NCI-H187 treated with DMSO at 0.1 percent for 48 hours (cell line): ENCODE results near the gene TUFT1.
A peak's percentile ranks its signal among the peaks of the same experiment; 100 is the strongest.

Experiments used
- DNase-seq: peaks from one replicate; lab custom pipeline; 2025; lab: John Stamatoyannopoulos, UW

Gene TUFT1, protein sequence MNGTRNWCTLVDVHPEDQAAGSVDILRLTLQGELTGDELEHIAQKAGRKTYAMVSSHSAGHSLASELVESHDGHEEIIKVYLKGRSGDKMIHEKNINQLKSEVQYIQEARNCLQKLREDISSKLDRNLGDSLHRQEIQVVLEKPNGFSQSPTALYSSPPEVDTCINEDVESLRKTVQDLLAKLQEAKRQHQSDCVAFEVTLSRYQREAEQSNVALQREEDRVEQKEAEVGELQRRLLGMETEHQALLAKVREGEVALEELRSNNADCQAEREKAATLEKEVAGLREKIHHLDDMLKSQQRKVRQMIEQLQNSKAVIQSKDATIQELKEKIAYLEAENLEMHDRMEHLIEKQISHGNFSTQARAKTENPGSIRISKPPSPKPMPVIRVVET

DNA sequence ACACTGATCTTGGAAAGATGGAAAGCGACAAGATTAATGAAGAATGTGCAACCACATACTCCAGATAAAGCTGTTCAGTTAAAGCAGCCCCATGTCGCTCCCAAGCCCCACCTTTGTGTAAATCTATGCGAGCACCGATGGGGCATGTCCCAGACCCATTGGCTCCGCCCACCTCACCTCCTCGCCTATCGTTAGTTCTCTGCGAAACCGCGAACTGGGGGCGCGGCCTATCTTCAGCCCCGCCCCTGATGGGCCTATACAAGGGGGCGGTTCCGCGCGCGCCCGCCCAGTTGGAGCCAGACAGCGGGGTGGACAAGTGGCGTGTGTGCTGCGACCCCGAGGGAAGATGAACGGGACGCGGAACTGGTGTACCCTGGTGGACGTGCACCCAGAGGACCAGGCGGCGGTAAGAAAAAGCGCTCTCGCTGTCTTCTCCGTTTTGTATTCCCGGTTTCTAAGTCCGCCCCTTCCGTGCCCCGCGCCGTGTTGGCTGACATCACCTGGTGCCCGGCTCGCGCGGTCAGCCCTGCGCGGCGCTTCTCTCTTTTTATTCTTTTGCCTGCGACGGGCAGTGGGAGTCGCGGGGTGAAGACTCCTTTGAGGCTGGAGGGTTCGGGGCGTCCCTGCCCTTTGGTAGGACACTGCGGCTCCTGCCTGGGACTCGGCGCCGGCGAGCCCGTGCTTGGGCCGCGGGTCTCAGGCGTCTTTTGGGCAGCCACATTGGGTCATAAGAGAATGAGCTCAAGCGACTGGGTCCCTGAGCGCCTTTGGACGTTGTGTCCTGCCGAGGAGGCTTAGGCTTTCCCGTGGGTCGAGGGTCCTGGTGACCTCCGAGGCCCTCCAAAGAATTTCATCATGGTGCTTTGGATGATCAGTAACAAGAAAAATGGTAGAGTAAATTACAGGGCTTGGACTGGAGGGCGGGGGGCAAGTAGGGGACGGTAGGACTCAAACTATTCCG, at the start of gene TUFT1:
TUFT1 (plus strand) TSS at position 289 of the 961 bp plus-strand sequence; CDS start at position 347, 58 bp downstream.
- DNase-seq, result peak; percentile 97

DNA sequence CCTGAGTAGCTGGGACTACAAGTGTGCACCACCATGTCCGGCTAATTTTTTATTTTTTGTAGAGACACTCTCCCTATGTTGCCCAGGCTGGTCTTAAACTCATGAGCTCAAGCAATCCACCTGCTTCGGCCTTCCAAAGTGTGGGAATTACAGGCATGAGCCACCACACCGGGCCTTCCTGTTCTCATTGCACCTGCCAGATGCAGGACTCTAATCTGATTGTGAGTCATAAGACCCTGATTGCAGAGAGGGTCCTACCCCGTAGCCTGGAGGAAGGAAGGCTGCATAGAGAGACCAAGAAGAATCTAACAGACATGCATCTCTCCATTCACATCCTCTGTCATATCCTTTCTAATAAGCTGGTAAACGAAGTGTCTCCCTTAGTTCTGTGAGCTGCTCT, 48.5 kb upstream of the TUFT1 start:
- DNase-seq, result no peak

DNA sequence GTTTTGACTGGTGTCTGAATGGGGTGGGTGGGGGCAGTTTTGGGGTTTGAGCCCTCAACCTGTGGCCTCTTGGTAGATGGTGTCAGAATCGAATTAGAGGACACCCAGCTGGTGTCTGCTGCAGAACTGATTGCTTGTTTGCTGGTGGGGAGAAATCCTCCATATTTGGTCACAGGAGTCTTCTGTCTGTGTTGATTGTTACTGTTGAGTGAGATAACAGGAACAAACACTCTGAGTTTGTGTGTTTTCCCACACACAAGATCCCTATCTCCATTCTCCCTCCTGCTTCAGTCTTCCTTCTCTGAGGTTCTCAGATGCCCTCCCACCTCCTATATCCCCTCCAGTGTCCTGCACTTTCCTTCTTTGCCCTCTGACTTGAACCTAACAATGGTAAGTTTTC, 48.0 kb upstream of the TUFT1 start:
- no peak for DNase-seq

DNA sequence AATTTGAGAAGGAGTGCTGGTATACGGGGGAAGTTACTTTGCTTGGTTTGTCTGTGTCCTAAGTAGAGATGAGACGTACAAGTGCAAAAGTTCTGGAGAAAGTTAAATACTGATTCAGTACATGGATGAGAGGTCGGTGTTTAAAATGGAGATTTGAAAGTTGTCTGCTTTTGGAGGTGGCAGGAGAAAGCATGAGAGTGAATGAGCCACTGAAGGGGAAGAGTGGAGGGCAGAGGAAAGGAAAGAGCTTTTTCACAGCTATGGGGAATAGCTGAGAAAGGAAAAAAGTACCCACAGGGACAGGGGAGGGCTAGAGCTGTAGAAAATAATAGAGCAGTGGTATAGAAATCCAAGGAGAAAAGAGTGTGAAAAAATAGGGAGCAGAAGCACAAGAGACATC, 47.1 kb upstream of the TUFT1 start:
- DNase-seq, result no peak

DNA sequence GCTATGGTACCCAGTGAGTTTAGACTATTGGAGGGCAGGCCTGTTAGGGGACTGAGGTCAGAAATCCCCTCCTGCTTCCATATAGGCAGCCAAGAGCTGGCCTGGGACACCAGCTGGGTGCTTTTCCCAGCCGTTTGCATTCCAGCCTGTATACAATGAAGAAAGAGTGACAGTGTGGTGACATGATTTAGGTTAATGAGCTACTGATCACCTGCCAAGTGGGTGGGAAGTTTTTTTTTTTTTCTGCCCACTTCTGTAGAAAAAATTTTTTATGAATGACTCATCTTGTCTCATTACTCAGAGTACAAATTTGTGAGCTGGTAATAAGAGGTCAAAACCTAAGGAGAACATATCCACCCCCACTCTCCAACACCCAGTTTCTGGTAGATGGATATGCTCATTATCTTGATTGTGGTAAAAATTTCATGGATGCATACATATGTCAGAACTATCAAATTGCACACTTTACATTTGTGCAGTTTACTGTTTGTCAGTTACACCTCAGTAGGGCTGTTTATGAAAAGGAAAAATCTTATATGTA, 45.3 kb upstream of the TUFT1 start:
- DNase-seq, result no peak

DNA sequence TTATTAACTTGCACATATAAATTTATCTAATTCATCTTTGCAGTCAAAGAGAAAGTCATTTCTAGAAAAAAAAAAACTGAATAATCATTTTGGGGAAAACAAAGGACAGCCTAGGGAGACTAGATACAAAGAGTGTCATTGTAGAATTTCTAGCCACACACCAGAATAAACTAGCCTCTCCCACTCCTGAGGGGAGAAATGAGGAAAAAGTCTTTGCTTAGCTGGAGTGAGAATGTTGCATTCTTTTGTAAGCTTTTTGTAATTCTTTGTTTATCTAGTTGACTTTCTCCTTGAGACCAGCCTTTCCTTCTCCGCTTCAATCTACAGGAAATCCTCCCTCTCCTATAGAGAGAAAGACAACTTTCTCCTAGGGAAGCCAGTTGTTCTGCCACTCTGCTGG, 44.8 kb upstream of the TUFT1 start:
- DNase-seq, result no peak

DNA sequence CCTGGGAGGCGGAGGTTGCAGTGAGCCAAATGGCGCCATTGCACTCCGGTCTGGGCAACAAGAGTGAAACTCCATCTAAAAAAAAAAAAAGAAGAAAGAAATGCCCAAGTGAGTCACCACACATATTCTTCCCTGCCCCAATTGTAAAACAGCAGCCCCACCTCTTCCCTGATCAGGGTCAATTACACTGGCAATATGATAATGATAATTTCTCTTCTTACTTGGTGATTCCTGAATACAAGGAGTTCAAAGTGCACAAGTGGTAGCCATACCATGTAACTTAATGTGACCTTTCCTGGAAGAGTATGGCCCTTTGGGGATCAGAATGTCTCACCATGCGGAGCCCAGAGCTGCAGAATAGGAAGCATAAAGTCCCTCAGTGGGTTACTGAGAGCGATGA, 40.7 kb upstream of the TUFT1 start:
- DNase-seq, result no peak

DNA sequence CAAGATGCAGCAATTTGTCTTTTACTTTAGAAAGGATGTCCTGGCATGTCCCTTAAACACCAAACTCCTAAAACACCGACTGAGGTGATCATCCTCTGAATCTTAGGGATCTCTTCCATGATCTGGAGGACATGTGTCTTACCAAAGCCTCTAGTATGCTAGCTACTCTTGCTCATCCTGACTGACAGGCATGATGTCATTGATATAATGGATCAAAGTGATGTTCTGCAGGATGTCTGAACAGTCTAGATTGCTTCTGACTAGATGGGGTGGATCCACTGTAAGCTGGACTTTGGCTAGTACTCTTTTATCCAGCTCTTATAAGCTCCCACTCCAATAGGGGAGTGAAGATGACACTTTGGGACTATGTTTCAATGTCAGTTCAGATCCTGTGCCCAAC, 40.2 kb upstream of the TUFT1 start:
- no peak for DNase-seq

DNA sequence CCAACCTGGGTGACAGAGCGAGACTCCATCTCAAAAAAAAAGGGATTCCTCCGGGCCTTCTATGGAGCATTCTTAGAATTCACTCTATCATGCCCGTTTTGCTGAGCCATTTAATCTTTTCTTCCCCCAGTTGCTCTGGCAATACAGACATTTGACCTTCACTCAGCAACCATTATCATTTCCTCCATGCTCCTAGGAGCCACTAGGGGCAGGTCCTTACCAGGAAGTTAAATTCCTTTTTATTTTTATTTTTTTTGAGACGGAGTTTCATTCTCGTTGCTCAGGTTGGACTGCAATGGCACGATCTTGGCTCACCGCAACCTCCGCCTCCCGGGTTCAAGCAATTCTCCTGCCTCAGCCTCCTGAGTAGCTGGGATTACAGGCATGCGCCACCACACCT, 38.6 kb upstream of the TUFT1 start:
- no peak for DNase-seq

DNA sequence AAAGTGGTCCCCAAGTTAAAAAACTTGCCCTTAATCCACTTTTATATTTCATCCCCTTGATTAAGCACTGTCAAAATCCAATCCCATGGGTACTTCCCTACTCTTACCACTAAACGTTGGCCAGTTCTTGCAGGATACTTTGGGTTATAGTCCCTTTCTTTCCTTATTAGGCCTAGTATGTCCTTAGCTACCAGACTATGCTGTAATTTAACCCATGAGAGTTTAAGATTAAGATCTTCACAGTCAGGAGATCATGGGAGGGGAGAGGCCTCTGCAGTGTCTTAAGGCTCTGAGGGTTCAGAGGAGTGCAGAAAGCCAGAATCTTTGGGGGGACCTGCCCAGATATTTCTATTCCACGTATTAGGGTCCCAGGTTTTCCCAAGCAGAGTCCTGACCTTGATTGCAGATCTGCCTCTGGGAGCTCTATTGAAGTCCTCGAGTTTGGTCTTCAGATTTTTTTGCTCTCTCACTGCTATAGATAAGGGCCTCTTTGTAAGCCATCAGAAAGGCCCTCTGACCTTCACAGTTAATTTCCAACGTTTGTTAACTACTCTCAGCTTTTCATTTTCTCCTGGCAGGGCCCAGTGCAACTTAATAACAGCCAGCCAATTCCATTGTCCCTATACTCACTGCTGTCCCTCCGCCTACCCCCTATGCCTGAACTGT, 37.9 kb upstream of the TUFT1 start:
- no peak for DNase-seq

DNA sequence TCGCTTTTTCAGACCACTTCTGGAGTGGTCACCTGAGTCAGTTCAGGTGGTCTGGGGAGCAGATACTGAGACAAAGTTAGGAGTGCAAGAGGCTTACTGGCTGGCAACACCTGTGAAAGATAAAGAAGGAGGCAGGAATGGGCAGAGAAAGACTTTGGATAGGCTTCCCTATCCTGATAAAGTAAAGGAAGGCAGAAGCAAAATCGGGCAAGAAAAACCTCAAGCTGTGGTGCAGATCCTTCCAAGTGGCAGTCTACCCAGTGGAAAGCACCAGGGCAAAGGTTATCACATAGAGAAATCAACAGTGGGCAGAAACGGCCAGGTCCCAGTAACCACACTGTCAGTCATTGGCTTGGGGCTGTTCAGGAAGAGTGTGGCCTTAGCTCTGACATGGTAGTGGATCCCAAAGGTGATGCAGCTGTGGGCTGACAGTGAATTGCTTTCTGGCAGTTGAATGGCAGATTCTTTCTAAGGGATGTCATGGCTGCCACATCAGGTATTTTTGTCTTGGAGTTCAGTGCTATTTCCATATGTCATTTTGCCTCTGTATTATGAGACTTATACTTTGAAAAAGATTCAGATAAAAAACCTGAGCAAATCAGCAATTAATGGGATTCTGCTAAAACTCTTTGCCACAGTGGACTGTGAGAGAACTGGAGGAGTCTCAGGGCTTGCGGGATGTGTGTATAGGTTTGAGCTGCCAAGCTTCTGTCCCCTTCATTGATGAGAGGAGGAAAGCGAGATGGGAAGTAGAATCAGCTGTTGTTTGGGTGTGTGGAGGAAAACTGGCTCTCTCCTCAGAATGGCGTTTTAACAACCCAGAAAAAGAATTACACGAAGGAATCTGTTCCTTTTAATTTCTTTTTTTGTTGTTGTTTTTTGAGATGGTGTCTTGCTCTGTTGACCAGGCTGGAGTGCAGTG, 37.0 kb upstream of the TUFT1 start:
- no peak for DNase-seq

DNA sequence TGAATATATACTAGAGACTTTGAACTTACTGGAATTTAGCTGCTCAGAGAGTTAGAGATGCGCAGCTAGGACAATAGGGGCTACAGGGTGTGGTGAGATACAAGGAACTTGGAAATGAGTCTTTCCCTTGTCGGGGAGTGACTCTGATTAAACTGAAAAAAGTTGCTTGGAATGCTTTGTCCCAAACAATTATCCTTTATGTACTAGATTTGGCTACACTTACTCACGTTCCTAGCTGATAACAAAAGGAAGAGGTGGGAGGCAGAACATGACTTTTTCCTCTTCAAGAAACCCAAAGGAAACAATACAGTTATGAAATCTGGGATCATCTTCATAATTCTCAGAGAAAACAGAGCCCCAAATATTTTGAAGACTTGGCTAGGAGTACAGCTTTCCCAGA, 35.9 kb upstream of the TUFT1 start:
- DNase-seq, result no peak

DNA sequence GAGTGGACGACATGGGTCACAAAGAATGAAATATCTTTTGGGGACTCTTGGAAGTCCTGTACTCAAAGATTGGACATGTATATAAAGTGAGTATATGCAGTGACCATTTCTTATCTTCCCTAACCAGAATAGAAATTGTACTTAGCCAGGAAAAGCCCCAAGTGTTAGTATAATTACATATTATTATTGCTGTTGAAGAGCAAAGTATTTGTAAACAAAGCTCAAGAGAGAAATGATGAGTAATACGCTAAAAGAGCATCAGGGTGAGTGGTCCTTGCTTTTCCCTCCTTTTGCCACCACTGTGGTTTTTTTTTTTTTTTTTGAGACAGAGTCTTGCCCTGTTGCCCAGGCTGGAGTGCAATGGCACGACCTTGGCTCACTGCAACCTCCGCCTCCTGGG, 35.4 kb upstream of the TUFT1 start:
- DNase-seq, result no peak

DNA sequence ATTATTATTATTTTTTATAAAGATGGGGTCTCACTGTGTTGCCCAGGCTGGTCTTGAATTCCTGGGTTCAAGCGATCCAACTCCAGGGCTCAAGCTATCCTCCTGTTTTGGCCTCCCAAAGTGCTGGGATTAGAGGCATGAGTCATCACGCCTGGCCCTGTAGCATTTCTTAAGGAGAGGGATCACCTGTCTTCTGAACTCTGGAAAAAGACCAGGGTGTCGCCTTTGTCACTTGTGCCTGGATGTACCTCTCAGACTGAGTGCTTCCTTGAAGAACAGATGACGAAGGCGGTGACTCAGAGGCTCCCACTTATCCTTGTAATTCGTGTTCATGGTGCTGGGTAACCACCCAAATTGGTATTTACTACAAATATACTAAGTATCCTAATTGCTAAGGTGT, 31.3 kb upstream of the TUFT1 start:
- DNase-seq, result no peak

DNA sequence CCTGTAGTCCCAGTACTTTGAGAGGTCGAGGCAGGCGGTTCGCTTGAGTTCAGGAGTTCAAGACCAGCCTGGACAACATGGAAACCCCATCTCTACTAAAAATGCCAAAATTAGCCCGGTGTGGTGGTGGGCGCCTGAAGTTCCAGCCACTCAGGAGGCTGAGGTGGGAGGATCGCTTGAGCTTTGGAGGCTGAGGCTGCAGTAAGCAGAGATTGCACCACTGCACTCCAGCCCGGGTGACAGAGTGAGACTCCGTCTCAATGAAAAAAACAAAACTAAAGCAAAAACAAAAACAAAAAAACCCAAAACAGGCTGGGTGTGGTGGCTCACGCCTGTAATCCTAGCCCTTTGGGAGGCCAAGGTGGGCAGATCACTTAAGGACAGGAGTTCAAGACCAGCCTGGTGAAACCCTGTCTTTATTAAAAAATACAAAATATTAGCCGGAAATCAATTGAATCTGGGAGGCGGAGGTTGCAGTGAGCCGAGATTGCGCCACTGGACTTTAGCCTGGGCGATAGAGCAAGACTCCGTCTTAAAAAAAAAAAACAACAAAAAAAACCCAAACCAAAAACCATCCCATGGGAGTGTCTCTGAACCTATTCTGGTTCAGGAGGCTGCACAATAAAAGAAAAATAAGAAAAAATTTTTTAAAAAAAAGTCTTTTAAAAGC, 30.6 kb upstream of the TUFT1 start:
- DNase-seq, result no peak

DNA sequence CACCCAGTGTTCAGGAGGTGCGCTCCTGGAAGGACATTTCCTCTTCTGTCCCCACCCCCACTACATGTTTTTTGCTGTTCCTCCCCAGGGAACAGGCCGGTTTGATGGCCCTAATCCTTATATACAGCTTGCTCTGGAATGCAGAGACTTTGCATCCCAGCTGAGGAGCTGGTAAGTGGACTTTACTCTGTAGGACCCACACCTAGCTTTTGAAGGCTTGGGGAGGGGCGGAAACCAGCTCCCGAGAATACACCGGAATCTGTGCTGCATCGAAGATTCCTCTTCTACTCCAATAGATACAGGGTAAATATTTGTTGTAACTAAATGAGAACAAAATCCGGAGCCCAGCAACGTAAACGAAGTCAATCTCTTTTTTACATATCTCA, 30.1 kb upstream of the TUFT1 start:
- no peak for DNase-seq

DNA sequence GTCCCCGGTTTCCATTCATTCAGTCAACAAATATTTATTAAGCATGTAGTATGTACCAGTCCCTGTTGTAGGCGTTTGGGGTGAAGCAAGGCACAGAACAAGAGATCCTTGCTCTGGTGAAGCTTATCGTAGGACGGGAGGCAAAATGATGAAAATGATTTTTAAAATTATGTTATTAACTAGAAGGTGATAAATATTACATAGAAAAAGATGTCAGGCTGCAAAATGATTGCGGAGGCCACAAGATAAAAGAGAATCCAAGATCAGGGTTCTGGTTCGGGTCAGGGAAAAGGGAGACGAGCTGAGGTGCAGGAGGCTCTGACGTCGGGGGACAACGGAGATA, 29.5 kb upstream of the TUFT1 start:
- no peak for DNase-seq

DNA sequence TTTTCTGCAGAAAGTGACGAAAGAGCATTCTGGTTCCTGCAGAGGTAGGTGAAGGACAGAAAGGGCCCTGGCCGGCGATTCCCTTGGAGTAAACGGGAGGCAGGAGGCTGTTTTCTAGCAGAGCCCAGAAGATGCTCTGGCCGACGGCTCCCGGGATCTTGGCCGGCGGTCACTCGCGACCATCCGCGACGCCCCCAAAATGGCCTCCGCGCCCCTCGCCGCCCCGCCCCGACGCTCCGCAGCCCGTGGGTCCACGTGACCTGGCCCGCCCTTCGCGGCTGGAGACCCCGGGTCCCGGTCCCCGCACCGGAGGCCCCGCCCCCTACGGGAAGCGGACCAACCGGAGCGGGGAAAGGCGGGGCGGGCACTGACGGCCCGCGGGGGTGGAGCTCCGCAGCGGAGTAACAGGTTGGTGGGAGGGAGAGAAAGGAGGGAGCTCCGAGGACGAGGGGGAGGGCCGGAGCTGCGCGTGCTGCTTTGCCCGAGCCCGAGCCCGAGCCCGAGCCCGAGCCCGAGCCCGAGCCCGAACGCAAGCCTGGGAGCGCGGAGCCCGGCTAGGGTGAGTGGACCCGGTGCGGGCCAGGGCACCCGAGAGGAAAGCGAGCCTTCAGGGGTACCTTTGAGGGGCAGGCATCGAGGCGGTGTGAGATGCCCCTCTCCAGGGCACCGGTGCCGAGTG, 29.0 kb upstream of the TUFT1 start, which contains the start of gene CGN:
CGN (plus strand) TSS at position 431 of the 679 bp plus-strand sequence. CDS start 7,133 bp downstream, outside the sequence.
- peak; percentile 96 for DNase-seq

DNA sequence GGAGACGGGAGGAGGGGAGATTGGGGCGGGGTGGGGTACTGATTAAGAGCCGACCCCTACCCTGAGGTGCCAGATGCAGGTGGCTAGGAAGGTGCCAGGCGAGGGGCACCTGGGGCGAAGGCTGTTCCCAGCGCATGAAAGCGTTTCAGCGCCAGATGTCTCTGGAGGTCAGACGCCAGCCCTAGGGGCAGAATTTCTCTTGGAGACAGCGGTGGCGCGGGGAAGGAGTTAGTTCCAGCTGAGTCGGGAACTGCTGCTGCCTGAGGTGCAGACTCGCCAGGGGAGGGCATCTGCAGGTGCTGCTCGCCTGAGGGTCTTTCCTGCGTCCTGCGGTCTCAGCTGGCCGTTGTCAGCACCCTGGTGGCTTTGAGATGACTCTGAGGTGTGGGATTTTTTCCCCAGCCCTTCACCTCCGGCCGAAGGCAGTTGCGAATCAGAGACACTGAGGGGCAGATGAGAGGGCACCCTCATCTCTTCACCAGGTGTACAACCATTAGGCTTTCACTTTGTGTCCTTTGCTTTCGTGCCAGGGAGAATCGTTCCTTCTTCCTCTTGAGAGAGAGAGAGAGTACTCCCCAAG, 28.4 kb upstream of the TUFT1 start:
- no peak for DNase-seq

DNA sequence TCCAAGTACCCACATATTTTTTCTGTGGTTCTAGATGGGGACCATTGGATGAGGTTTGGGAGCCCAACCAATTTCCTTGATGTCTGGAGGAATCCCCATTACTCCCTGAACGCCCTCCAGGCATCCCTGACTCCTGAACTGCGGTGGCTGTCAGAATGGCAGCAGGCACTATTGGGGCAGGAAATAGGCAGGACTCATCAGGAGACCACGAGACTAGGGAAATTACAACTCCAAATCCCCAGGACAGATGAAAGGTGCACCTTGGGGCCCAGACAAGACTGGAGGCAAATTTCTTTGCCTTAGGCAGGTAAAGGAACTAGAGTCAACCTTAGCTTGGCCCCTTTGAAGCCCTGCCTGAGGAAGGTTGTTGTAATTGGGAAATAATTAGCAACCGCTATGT, 27.8 kb upstream of the TUFT1 start:
- no peak for DNase-seq
